ENCODE data around the gene RAPGEF2. TPM values are rescaled to one million over a fixed set of nuclear protein-coding genes. Genes with fewer than 3 reads are reported as not detected.
A peak's percentile ranks its signal among the peaks of the same experiment; 100 is the strongest.

RAPGEF2 gene
- total and polyA plus RNA-seq, 2 of the 8 experiments (the other 6 are each of a cell fraction or from before 2014, with no cell fraction given), result 24.4 to 48.6 TPM

DNA sequence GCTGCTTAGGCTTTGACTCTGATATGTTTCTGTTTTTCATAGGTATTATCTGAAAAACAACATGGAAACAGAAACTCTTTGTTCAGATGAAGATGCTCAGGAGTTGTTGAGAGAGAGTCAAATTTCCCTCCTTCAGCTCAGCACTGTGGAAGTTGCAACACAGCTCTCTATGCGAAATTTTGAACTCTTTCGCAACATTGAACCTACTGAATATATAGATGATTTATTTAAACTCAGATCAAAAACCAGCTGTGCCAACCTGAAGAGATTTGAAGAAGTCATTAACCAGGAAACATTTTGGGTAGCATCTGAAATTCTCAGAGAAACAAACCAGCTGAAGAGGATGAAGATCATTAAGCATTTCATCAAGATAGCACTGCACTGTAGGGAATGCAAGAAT, 238.6 kb downstream of the RAPGEF2 start:
- Histone ChIP-seq H3K23me2 (ENCODE audit: low read depth, low read length) (no peaks in the 10 kb centered on the region), H3K4me2 (ENCODE audit: insufficient read depth in 1 of 2, low read depth in 2 of 2, low read length in 2 of 2) (no peak overlapping the region), H3K9ac (replicated peaks in 1 of 4; ENCODE audit: extremely low read depth in 1 of 4, low read depth in 3 of 4, low read length in 3 of 4) (no peak overlapping the region), H3K18ac (ENCODE audit: extremely low read depth, low read length) (no peak overlapping the region), H3K9me3 (ENCODE audit: insufficient read depth in 2 of 2, low read depth in 1 of 2, low read length in 1 of 2) (no peaks in the 10 kb centered on the region), H3K27ac (ENCODE audit: low read depth, low read length) (no peak overlapping the region), H3K4me1 (replicated peaks in 1 of 4; ENCODE audit: control insufficient read depth in 3 of 4, insufficient read depth in 4 of 4, low read length in 3 of 4) (no peaks in the 10 kb centered on the region), H3K14ac (ENCODE audit: insufficient read length) (no peak overlapping the region), H3K56ac (replicated peaks; ENCODE audit: insufficient read length, low read depth, low read length) (no peak overlapping the region), H3K23ac (ENCODE audit: insufficient read length) (no peak overlapping the region), H3K79me1 (ENCODE audit: low read depth, low read length) (no peaks in the 10 kb centered on the region), H2BK120ac (replicated peaks; ENCODE audit: low read depth, low read length) (no peak overlapping the region), H4K5ac (ENCODE audit: insufficient read length, low read depth, low read length) (no peak overlapping the region), H3K79me2 (ENCODE audit: control insufficient read depth in 1 of 2, insufficient read depth in 2 of 2, low read length in 2 of 2) (no peaks in the 10 kb centered on the region), H3K36me3 (ENCODE audit: control insufficient read depth in 2 of 4, insufficient read depth in 4 of 4, low read length in 3 of 4) (peaks cover 3 to 50% (median 24%) of the 10 kb centered on the region in 4 experiments), H2BK12ac (ENCODE audit: low read depth, low read length) (no peak overlapping the region), H2BK15ac (ENCODE audit: low read length) (no peak overlapping the region), H3K4me3 (ENCODE audit: extremely low read depth in 1 of 4, insufficient read depth in 2 of 4, low read depth in 3 of 4, low read length in 4 of 4) (no peak overlapping the region), H4K91ac (replicated peaks; ENCODE audit: insufficient read length, low read length) (no peak overlapping the region), H3K27me3 (replicated peaks in 1 of 4; ENCODE audit: control insufficient read depth in 3 of 4, extremely low read depth in 1 of 4, insufficient read depth in 3 of 4, low read length in 3 of 4) (no peaks in the 10 kb centered on the region; a peak in 1 of 7 replicates), H2BK20ac (ENCODE audit: low read length) (no peak overlapping the region), H3K4ac (replicated peaks; ENCODE audit: insufficient read length, low read depth, low read length) (no peak overlapping the region), H4K8ac (ENCODE audit: extremely low read depth, insufficient read depth, low read length) (no peak overlapping the region), H4K20me1 (replicated peaks in 1 of 2; ENCODE audit: control insufficient read depth in 1 of 2, insufficient read depth in 2 of 2, low read length in 2 of 2) (no peaks in the 10 kb centered on the region), H2BK5ac (ENCODE audit: low read depth, low read length) (no peak overlapping the region), H2AFZ (ENCODE audit: low read length) (no peak overlapping the region), H2AK5ac (ENCODE audit: low read depth, low read length) (no peak overlapping the region)
- DNase-seq (ENCODE audit: low read depth in 1 of 2, low spot score in 2 of 2) (no peak), FAIRE-seq (no peak)
- ChIA-PET POLR2A (ENCODE audit: partially characterized antibody) (interaction anchor here (0.7 kb wide), 1 partner anchor 20 kb away, joined by 8 read pairs; no protein-coding TSS in a partner anchor), CTCF (ENCODE audit: partially characterized antibody) (interaction anchor here (0.6 to 1.0 kb wide), 3 partner anchors 114 to 515 kb away, joined by 3 read pairs; no protein-coding TSS in a partner anchor)
- 93% methylated on average over 2 of the region's 2 CpGs; no CpG with 5 or more reads in 1 of the 2 experiments for WGBS, 2 experiments (ENCODE audit: extremely low coverage in 1 of 2, insufficient coverage in 1 of 2, insufficient read length in 1 of 2, insufficient replicate concordance in 2 of 2, low coverage in 1 of 2, low lambda C conversion rate in 2 of 2, missing lambda C conversion rate in 1 of 2)
- no peak for TF ChIP-seq CBX8 (IDR thresholded peaks at IDR 0.05; ENCODE audit: borderline replicate concordance, low read depth, low read length)
- peak; percentile 62; the same call in 1 of the 2 replicates for TF ChIP-seq CEBPB (IDR thresholded peaks at IDR 0.05; ENCODE audit: low read depth, low read length)
- no peak for TF ChIP-seq GTF2F1 (IDR thresholded peaks at IDR 0.05; ENCODE audit: borderline replicate concordance, low read depth, low read length)

All from H1 (cell line).